GM10847 (cell line): ENCODE results near the gene MRAP2.

ENCODE experiments used
- POLR2A ChIP-seq: IDR thresholded peaks from 2 replicates; pipeline ENCODE4 v1.6.1; 2011; ENCODE audit not compliant: insufficient read length; ENCODE audit errors: extremely low read depth

MRAP2 gene

DNA sequence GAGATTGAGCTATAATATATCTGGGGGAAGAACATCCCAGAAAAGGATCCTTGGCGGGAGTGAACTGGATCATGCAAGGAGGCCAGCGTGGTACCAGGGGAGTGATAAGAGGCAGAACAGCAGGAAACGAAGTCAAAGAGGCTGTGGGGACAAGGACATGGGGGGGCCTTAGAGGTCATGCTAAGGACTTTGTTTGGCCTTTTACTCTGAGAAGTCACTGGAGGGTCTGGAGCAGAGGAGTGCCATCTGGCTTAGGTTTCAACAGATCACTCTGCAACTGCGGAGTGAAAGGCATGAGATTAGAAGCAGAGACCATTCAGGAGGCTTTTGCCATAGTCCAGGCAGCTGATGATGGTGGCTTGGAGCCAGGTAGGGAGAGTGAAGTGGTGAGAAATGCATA lies 24.3 kb downstream of the MRAP2 start:
- no peak for TF ChIP-seq POLR2A

DNA sequence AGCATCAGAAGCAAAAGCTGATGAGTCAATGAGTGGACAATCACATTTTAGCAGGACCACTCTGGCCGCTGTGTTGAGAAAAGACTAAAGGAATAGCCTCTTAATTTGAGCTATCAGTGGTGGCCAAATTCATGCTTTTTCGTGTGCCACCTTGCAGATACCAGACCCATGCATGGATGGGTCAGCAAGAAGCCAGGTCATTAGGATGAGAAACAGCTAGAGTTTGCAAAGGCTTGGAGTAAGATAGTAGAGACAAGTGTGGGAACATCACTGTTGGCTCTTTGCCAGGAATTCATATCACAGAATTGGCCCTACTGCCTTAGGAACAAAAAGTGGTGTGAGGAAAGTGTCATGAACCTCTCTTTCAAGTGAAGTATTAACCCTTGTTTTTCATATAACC lies 25.5 kb downstream of the MRAP2 start:
- no peak for TF ChIP-seq POLR2A

DNA sequence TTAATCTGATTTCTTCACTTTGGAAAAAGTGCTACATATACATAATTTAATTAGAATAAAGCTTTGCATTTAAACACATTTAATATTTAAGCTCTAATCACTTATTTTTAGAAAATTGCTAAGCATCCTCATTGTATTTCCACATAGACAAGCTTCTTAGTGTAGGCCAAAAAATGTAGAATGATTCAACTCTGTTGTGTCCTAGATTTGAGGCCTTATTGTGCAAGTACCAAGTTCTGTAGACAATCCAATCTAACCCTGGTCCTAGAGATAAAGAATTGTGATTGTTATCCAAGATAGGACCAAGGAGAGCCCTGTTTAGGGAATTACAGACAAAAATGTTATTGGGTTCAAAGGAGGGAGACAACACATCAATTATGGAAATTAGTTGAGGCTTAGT lies 27.6 kb downstream of the MRAP2 start:
- no peak for TF ChIP-seq POLR2A

DNA sequence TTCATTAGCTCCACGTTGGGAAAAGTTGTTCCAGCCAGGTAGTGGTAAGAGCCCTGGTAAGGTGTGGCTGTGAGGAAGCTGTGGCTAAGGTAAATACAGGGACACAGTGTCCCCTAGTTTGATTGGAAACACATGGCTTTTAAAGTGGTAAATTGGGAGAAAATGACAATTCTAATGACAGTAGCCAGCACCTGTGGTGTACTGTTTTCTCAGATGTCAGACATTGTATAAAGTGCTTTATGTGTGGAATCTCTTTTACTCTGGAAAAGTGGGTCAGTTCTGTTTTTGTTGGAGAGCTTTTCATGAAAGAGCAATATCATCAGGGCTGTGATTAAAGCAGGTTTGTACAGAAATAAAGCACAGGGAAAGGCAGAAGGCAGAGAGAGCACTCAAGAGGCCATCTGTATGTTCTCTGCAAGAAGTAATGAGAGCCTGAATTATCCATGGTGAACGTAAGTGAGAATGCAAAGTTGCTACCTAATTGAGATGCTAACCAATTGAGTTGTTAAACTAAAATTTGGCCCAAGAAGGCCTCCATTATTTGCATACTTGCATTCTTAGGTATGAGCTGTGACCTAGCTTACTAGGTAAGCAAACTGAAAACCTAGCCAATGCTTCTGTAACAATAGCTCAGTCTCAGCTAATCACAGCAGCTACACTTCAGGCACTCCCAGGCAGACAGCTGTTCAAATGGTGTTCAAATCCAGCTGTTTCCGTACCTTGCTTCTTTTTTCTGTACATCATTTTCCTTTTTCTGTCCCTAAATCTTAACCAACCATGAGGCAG lies 28.2 kb downstream of the MRAP2 start:
- no peak for TF ChIP-seq POLR2A

DNA sequence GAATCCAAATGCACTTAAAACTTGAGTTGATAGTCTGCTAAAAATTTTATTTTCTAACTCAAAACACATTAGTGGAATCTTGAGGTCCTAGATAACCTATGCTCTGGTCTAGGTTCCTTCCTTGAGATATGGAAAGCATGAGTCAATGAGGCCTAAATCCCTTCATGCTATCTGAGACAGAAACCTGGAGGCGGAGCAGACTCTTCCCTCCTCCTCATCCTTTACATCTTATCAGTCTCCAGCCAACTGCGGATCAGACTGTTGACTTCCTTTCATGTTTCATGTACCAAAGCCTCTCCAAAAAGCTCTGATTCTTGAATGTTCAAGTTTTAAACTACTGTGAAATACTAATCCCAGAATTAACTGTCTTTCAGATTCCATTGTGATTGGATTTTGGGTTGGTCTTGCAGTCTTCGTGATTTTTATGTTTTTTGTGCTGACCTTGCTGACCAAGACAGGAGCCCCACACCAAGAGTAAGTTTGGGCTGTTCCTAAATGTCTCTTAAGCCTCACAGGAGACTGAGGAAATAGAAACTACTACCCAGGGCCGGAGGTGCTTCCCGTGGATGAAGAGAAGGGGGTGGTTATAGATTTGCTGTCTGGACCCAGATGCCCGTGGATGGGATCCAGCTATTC lies 29.1 kb downstream of the MRAP2 start:
- no peak for TF ChIP-seq POLR2A

DNA sequence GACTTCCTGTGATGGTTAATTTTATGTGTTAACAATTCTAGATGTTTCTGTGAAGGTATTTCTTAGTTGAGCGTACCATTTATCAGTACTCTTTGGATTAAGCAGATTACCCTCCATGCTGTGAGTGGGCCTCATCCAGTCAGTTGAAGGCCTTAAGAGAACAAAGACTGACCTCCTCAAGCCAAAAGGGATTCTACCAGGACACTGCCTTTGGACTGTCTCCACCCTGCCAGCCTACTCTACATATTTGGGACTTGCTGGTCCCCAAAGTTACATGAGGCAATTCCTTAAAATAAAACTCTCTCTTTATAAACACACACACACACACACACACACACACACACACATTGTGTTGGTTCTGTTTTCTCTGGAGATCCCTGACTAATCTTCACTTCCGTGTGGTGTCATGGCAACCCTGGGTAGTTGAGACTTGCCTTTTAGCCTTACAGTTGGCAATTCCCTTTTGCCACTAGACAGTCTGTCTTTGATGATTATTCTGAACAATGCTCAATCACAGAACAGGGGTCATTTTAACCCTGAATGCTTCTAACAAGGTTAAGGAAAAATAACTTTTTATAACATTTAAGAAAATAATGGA lies 32.2 kb downstream of the MRAP2 start:
- no peak for TF ChIP-seq POLR2A

DNA sequence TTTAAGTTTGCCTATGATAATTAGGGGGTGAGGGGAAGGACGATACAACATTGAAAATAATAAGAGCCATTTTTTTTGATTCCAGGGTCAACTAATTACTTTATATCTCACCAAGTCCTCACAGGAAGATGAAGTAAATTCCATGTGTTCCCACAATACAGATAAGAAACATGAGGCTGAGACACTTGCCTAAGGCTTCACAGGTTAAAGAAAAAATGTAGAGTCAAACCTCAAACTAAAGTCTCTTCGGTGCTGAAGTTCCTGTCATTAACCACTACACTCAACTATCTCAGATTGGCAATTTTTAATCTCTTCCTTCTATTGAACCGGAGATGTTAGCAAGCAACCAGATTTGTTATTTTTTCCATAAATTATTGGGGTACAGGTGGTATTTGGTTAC lies 33.0 kb downstream of the MRAP2 start:
- no peak for TF ChIP-seq POLR2A

DNA sequence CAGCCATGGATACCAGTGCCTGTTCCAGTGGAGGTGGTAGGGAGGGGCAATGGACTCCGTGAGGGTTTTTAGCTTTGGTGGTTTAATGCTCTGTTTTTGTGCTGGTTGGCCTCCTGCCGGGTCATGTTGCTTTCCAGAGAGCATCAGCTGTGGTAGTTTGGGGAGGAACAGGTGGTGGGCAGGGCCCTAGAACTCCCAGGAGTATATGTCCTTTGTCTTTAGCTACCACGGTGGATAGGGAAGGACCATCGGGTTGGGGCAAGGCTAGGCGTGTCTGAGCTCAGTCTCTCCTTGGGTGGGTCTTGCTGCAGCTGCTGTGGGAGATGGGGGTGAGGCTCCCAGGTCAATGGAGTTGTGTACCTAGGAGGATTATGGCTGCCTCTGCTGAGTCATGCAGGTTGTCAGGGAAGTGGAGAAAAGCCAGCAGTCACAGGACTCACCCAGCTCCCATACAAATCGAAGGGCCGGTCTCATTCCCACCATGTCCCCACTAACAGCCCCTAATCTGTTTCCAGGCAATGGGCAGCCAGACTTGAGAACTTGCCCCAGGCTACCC lies 38.9 kb downstream of the MRAP2 start:
- no peak for TF ChIP-seq POLR2A

DNA sequence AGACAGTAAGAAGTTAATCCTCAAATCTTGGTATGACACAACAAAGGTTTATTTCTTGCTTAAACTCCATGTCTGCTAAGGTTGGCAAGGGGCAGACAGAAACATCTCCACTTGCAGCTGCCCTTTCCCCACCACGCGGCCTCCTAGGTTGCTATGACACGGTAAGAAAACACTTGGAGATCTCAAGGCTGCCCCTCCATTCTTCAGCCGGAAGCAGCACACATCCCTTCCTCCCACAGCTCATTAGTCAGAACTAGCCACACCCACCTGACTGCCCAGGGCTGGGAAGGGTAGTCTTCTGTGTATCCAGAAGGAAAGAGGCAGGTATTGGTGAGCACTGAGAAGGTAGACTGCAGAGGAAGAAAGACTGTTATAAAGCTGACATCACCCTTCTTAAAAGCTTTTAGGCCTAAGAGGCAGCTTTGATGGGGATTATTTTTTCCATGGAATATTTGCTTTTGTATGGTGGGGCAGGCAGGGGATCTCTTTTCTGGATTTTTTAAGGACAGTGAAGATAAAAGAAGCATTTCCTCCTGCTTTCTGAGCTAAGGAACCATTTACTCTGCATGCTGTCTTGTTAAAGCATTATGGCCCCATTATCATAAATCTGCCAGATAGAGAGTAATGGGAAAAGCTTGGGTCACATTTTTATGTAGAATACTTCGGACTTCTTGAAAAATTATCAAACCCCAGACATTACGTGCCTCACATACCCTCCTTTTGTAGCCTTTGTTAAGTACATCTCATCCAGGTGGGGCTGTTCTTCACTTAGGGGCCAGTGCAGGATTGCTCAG lies 41.6 kb downstream of the MRAP2 start:
- no peak for TF ChIP-seq POLR2A

DNA sequence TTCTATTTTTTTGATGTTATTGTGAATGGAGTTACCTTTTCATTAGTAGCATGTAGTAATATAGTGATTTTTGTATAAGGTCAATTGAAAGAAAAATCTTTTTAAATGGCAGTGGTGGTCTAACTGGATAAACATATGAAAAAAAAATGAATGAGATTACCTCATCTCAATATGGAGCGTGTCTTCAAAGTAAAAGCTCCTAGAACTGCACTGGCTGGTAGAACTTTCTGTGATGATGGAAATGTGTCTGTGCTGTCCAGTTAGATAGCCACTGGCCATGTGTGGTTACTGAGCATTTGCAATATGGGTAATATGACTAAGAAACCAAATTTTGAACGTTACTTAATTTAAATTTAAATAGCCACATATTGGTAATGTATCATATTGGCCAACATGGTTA lies 44.1 kb downstream of the MRAP2 start:
- TF ChIP-seq POLR2A: no peak

DNA sequence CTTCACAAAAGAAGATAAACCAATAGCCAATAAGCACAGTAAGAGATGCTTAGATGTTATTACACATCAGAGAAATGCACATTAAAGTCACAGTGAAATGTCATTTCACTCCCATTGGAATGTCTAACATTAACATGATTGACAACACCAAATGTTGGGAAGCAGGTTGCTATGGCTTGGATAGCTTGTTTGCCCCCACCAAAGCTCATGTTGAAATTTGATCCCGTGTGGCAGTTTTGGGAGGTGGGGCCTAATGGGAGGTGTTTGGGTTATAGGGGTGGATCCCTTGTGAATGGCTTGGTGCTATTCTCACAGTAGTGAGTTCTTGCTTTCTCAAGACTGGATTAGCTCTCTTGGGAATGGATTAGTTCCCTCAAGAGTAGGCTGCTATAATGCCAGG lies 44.8 kb downstream of the MRAP2 start:
- no peak for TF ChIP-seq POLR2A

DNA sequence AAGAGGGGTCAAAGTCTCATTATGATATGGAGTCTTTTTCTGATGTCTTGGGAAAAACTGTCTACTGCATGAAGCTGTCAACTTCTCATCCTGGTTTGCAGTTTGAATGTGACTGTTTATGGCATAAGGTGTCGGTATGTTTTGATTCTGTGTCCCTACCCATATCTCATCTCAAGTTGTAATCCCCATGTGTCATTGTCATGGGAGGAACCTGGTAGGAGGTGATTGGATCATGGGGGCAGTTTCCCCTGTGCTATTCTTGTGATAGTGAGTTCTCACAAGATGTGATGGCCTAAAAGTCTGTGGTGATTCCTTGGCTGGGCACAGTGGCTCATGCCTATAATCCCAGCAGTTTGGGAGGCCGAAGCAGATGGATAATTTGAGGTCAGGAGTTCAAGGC lies 47.6 kb downstream of the MRAP2 start:
- no peak for TF ChIP-seq POLR2A

DNA sequence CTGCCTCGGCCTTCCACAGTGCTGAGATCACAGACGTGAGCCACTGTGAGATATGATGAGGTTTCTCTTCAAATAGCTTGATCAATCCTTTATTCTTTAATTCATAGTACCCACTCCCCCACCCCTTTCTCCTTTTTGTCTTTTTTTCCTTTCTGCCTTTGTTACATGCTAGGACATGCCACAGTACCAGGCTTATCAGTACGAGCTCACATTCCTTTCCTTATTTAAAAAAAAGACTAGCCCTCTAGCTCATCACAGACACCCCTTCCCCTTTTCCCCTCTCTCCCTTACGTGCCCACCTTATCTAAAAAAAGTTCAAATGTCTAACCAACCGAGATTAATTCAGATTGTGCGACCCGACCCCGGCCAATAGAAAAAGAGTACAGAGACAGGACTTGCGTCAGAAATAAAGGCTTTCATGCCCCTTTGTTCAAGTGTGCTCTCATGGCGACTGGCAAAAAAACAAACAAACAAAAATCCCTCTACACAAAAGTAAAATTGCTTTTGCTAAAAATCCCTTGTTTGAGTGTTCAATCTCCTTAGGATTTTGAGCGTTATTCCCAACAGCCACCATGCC lies 49.2 kb downstream of the MRAP2 start:
- no peak for TF ChIP-seq POLR2A

DNA sequence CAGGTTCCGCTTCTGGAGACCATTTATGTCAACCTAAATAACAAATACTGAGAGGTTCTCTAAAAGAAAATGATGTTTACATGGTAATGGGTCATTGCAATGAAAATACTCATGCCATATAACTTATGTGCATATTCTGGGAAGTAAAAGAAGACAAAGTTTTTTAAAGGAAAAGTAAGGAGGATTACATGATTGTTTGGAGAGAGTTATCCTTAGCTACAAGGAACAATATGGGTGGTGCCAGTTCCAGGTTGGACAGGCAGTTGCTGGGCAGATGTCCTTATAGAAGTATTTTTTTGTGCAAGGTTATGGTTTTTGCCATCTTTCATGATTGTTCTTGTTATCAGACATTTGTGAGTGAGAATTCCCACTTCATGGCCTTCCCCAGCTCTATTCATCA lies 52.5 kb downstream of the MRAP2 start:
- TF ChIP-seq POLR2A: no peak
